HG02981 (cell line): ENCODE results near the gene ASB6.
A peak's percentile ranks its signal among the peaks of the same experiment; 100 is the strongest.
"Not testable (repeated sequence)": the region's sequence is repeated elsewhere in the genome, so short reads cannot be mapped to it uniquely, and the experiment has no call there.

Experiments
- ATAC-seq: cut with Tn5 transposase; IDR thresholded peaks from one replicate; pipeline ENCODE4 v1.9.1; 2021; ENCODE audit warnings: mild to moderate bottlenecking, moderate library complexity; ENCODE audit not compliant: unreplicated experiment

ASB6 gene

DNA sequence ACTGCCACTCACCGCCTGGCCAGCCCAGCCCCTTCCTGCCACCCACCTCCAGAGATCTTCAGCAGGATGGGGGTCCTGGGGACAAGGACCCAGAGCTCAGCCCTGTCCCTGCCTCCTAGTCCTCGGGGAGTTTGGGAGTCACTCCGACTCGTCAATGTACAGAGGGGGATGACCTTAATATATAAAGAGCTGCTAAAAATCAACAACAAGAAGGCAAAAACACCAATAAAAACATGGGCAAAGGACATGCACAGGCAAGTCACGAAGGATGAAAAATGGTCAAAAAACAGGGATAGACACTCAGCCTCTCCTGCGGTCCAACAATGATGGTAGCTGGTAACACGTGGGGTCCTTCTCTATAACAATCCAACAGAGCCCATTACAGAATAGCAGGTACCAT is 4.7 kb upstream of the ASB6 start:
- no peak for ATAC-seq

DNA sequence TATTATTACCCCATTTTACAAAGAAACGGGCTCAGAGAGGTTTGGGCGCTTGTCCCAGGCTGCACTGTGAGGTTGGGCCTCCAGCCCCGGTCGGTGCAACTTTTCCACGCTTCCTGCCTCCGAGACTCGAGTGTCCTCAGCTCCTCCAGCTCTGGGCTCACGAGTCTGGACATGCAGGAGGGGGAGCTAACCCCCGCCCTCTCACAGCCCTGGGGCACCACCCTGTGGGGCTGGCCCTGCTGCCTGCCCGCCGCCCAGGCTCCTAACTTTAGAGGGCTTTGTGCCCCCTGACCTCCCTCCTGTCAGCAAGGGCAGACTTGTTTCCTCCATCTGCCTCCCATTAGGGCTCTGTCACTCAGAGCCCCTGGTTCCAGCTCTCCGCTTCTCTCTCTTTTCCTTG is 4.3 kb upstream of the ASB6 start:
- ATAC-seq: no peak

DNA sequence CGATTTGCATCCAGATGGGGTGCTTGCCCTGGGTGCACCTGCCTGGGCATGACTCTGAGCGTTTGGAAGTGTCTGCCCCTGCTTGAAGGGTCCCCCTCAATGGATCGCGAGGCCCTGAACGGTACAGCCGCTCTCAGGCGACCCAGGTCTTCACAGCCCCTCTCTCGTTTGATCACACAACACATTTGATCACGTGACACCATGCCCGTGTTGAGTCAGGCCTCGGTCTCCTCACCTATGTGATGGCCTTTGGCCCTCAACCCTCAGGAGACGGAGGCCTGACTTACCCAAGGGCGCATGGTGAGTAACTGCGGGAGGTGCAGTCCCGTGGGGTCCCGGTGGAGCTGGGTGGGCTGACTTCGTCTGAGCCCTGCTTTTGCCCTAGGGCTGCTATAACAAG is 3.0 kb upstream of the ASB6 start:
- no peak for ATAC-seq

DNA sequence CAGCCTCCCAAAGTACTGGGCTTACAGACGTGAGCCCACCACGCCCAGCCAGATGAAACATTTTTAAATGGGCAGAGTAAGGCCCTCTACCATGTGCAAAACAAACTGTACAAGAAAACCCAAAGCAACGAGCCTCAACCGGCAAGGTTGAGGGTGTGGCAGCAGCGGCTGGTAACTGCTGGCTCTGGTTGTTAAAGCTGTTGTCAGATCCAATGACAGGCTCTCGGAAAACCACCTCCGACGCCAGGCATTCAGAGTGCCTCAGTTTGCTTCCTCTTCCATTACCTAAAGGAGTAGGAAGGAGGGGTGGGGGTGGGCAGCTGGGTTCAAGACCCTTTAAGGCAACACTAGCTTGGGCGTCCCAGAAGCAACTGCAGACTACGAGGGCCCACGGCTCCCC is 2.4 kb upstream of the ASB6 start:
- no peak for ATAC-seq

- ATAC-seq: no peak
Measured at GRCh38 chr9:129643706-129644105, 1.8 kb upstream of the ASB6 start.

- peak; percentile 13 for ATAC-seq
Measured at GRCh38 chr9:129640871-129641749, 841 bp downstream of the ASB6 start.

DNA sequence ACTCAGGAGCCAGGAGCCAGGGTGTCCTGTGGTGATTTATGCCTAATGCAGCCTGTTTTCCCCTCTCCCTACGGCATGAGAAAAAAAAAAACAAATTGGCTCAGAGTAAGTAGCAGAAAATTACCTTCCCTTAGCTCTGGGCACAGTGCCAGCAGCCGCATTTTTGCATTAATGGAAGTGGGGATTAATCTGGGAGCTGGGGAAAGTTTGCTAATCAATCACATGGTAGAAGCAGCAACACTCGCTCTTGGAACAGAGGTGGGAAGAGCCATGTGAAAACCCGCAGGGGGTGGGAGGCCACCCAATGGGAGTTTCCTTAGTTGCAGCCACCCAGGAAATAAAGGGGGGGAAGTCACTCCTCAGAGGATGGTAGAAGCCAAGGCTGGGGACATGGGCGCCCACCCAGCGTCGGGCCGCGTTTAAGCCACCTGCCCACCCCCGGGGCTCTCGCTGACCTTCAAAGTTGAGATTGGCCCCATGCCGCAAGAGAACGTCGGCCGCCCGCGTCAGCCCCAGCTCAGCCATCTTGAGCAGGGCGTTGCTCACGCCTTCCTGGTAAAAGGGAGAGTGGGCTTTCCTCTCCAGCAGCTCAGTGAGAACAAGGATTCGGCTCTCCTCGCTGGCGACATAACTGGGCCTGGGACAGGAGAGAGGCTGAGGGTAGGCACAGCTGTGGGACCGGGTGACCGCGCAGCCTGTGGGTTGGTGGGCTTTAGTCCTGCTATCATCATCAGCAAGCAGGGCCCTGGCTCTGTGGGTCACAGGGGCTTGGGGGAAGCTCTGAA is 1.7 kb downstream of the ASB6 start:
- ATAC-seq: no peak

GRCh38 chr9:129639756-129640085 is 2.2 kb downstream of the ASB6 start:
- ATAC-seq: no peak

- no peak for ATAC-seq
Measured at GRCh38 chr9:129639034-129639630, 2.8 kb downstream of the ASB6 start.

- no peak for ATAC-seq
Measured at GRCh38 chr9:129637673-129638439, 4.1 kb downstream of the ASB6 start.

GRCh38 chr9:129637102-129637501 is 4.8 kb downstream of the ASB6 start:
- no peak for ATAC-seq

DNA sequence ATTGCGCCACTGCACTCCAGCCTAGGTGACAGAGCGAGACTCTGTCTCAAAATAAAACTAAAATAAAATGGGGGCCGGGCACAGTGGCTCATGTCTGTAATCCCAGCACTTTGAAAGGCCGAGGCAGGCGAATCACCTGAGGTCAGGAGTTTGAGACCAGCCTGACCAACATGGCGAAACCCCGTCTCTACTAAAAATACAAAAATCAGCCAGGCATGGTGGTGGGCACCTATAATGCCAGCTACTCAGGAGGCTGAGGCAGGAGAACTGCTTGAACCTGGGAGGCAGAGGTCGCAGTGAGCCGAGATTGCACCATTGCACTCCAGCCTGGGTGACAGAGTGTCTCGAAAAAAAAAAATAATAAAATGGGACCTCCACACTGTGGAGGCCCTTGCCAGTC is 5.6 kb downstream of the ASB6 start:
- ATAC-seq: not testable (repeated sequence)

GRCh38 chr9:129635099-129636065 is 6.6 kb downstream of the ASB6 start:
- ATAC-seq: no peak

- no peak for ATAC-seq
Measured at GRCh38 chr9:129633848-129634247, 8.1 kb downstream of the ASB6 start.

DNA sequence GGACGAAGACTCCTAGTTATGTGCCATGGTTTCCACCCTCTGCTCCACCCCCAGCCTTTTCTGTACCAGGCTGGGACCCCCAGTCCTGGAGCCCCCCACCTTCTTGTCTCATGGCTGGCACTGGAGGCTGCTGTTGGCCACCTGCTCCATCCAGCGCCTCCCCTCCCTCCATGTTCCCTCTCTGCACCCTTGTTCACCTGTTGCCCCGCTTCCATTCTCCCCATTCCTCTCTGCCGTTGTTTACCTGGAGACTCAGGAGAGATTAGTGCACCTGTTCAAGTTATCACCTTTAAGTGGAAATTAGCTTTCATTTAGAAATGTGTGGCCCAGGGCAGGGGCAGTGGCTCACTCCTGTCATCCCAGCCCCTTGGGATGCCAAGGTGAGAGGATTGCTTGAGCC is 8.7 kb downstream of the ASB6 start:
- ATAC-seq: no peak

DNA sequence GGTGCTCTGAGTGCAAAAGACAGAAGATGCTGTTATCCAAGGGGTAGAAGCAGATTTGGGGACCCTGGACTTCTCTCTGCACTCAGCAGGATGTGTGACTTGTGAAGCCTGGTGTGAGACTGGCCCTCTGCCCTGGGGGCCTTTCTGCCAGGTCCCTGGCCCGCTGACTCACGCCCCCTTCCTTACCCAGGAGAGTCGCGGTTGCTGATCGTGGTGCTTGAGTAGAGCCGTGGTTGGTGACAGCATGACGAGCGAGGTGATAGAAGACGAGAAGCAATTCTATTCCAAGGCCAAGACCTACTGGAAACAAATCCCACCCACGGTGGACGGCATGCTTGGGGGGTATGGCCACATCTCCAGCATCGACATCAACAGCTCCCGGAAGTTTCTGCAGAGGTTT is 9.5 kb downstream of the ASB6 start:
- ATAC-seq: no peak

DNA sequence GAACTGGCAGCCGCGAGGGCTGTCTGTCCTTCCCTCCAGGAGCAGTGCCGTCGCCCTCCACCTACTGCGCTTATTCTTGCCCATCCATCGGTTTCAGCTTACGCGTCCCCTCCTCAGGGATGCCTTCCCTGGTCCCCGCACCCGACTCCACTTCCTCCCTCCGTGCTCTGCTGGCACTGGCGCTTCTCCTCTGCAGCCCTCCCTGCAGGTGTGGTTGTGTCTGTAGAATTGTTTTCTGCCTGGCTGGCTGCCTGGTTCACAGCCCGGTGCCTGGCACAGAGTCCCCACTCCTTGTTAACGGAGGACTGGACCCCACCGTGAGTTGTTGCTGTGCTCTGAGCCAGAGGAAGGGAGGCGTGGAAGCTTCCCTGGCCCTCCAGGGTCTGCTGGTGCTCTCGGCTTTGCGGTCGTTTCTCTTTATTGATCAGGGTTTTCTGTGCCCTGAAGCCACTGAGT is 10.2 kb downstream of the ASB6 start:
- no peak for ATAC-seq

DNA sequence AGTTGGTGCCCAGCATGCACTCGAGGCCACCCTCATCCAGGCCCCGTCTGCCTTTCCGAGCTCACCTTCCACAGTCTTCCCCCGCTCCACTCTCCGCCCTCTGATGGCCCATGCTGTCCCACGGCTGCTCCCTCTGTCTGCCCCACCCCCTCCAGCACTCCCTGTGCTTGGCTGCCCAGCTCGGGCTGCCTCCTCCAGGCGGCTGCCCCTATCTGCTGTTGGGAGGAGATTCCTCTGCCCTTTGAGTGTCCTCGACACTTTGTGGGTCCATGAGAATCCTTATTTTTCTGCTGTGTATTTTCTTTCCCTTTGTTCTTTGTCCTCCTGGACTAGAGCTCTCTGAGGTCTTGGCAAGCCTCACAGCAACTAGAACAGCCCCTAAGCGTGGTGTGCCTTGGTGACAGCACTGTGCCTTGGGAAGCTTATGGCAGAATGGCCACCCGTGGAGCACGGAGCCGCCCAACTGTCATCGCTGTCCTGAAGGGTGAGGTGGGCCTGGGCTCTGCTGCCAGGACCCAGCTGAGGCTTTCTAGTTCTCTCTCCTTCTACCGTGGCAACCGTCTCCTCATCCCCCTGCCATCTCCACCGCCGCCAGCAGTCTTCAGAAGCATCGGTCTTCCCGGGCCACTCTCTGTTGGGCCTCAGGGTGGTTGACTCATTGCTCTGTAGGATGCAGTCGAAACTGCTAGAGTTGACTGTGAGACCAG is 10.8 kb downstream of the ASB6 start:
- ATAC-seq: no peak

DNA sequence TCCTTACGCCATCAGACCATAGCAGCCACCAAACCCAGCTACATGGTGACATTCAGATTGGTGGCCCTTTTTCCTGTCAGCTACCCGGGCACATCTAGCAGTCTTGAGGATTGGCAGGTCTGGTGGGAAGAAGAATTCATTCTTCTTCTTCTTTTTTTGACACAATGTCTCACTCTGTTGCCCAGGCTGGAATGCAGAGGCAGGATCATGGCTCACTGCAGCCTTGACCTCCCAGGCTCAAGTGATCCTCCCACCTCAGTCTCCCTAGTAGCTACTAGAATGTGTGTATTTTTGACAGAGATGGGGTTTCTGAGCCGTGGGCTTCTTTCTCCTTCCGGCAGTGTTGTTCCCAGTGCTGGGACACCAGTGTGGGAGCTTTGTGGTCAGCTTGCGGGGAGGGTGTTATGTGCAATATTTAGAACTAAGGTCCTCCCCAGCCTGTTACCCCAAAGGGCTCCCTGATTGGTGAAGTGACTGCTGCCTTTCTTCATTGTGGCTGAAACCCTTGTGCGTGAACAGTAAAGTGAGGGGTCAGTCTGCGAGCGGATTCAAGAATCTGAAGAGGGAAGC is 12.6 kb downstream of the ASB6 start:
- ATAC-seq: no peak
